VCaP (cell line): ENCODE results near the gene DPYSL4.
A peak's percentile ranks its signal among the peaks of the same experiment; 100 is the strongest.
"Not testable (repeated sequence)": the region's sequence is repeated elsewhere in the genome, so short reads cannot be mapped to it uniquely, and the experiment has no call there.

Experiments used
- H3K27ac ChIP-seq: fragments of 450-650 bp; 2 replicates; pipeline ENCODE4 v1.5.1; 2017
- TF ChIP-seq, protein P1 (sequence below): fragments of 450-650 bp; conservative IDR thresholded peaks from 2 replicates; pipeline ENCODE4 v1.5.1; 2017; ENCODE audit warnings: mild to moderate bottlenecking, moderate library complexity

Gene DPYSL4

DNA sequence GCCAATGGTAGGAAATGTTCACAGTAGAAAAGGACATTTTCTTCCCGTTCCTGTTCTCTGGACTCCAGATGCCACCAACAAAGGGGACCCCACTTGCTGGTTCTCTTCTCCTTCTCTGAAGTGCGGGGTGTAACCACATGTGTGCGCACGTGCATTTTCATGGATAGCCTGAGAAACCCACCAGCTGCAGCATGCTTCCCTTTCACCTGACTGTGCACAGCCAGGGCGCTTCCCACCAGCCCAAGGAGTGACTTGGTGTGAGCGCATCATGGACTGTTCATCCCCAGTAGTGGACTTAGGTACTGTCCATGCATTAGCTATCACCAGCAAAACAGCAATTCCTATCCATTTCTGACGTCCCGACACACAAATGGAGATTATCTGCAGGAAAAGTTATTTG lies 29.6 kb upstream of the DPYSL4 start:
- TF ChIP-seq, protein P1, sequence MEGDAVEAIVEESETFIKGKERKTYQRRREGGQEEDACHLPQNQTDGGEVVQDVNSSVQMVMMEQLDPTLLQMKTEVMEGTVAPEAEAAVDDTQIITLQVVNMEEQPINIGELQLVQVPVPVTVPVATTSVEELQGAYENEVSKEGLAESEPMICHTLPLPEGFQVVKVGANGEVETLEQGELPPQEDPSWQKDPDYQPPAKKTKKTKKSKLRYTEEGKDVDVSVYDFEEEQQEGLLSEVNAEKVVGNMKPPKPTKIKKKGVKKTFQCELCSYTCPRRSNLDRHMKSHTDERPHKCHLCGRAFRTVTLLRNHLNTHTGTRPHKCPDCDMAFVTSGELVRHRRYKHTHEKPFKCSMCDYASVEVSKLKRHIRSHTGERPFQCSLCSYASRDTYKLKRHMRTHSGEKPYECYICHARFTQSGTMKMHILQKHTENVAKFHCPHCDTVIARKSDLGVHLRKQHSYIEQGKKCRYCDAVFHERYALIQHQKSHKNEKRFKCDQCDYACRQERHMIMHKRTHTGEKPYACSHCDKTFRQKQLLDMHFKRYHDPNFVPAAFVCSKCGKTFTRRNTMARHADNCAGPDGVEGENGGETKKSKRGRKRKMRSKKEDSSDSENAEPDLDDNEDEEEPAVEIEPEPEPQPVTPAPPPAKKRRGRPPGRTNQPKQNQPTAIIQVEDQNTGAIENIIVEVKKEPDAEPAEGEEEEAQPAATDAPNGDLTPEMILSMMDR, result no peak
- no peak overlapping the region for H3K27ac ChIP-seq

DNA sequence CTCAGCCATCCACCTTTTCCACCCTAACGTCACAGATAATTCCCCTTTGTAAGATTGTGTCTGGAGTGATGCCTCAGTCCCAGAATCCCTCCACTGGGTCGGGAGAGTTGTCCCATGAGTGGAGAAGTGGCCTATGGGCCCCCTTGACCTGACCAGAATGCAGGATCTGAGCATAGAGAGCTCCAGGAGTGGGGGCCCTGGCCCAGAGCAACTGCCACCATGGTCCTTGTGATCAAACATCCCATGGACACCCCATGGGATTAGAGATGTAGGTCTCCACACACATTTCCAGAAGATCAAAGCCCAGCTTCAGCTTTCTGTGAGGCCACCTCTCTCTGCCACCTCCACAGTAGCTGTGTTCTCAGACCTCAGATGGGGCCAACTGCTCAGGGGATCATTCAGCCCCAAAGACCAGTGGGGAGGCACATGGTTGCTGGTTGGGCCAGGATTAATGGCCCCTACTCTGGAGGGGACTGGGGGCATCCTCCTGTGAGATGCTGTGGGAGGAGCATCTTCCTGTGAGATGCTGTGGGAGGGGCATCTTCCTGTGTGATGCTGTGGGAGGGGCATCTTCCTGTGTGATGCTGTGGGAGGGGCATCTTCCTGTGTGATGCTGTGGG lies 28.5 kb upstream of the DPYSL4 start:
- TF ChIP-seq, protein P1, result no peak

DNA sequence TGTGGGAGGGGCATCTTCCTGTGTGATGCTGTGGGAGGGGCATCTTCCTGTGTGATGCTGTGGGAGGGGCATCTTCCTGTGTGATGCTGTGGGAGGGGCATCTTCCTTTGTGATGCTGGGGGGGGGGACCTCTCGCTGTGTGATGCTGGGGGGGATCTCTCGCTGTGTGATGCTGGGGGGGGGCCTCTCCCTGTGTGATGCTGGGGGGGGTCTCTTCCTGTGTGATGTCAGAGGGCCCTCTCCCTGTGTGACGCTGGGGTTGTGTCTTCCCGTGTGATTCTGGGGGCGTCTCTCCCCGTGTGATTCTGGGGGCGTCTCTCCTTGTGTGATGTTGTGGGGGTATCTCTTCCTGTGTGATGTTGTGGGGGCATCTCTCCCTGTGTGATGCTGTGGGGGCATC lies 27.9 kb upstream of the DPYSL4 start:
- H3K27ac ChIP-seq, result no peak overlapping the region
- TF ChIP-seq, protein P1, result no peak

More for the DNA sequence above, 28.5 kb upstream of the DPYSL4 start:
- no peak overlapping the region for H3K27ac ChIP-seq

DNA sequence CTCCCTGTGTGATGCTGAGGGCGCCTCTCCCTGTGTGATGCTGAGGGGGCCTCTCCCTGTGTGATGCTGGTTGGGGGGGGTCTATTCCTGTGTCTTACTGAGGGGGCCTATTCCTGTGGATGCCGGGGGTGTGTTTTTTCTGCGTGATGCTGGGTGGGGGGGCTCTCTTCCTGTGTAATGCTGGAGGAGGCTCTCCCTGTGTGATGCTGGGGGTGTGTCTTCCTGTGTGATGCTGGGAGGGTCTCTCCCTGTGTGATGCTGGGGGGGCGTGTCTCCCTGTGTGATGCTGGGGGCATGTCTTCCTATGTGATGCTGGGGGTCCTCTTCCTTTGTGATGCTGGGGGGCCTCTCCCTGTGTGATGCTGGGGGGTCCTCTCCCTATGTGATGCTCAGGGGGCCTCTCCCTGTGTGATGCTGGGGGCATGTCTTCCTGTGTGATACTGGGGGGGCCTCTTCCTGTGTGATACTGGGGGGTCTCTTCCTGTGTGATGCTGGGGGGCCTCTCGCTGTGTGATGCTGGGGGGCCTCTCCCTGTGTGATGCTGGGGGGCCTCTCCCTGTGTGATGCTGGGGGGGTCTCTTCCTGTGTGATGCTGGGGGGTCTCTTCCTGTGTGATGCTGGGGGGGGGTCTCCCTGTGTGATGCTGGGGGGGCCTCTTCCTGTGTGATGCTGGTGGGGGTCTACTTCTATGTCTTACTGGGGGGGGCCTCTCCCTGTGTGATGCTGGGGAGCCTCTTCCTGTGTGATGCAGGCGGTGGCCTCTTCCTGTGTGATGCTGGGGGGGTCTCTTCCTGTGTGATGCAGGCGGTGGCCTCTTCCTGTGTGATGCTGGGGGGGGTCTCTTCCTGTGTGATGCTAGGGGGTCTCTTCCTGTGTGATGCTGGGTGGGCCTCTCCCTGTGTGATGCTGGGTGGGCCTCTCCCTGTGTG lies 27.2 kb upstream of the DPYSL4 start:
- H3K27ac ChIP-seq, result not testable (repeated sequence)

DNA sequence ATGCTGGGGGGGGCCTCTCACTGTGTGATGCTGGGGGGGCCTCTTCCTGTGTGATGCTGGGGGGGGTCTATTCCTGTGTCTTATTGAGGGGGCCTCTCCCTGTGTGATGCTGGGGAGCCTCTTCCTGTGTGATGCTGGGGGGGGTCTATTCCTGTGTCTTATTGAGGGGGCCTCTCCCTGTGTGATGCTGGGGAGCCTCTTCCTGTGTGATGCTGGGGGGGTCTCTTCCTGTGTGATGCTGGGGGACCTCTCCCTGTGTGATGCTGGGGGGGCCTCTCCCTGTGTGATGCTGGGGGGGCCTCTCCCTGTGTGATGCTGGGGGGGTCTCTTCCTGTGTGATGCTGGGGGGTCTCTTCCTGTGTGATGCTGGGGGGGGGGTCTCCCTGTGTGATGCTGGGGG lies 26.5 kb upstream of the DPYSL4 start:
- not testable (repeated sequence) for H3K27ac ChIP-seq

DNA sequence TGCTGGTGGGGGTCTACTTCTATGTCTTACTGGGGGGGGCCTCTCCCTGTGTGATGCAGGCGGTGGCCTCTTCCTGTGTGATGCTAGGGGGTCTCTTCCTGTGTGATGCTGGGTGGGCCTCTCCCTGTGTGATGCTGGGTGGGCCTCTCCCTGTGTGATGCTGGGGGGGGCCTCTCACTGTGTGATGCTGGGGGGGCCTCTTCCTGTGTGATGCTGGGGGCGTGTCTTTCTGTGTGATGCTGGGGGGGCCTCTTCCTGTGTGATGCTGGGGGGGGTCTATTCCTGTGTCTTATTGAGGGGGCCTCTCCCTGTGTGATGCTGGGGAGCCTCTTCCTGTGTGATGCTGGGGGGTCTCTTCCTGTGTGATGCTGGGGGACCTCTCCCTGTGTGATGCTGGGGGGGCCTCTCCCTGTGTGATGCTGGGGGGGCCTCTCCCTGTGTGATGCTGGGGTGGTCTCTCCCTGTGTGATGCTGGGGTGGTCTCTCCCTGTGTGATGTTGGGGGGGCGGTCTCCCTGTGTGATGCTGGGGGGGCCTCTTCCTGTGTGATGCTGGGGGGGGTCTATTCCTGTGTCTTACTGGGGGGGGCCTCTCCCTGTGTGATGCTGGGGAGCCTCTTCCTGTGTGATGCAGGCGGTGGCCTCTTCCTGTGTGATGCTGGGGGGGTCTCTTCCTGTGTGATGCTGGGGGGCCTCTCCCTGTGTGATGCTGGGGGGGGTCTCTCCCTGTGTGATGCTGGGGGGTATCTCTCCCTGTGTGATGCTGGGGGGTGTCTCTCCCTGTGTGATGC lies 25.7 kb upstream of the DPYSL4 start:
- H3K27ac ChIP-seq, result not testable (repeated sequence)

DNA sequence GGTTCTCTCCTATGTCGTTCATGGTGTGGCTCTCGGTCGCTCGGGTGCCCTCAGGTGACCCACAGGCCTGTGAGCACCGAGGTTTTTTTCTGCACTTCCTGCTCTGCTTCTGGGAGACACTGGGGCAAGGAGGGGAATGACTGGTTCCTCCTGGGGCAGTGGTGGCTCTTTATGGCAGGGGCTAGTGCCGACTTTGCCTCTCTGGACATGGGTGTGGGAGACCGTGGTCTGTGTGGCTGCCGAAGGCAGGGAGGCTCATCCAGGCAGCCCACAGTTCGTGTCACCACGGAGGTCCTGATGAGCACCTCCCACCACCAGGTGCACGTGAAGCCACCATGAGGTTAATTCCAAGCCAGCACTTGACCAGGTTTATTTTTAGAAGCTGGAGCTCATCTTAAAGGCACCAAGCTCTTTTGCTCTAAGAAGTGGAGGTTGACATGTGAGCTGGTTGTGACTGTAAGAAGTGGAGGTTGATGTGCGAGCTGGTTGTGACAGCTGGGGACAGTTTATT lies 24.7 kb upstream of the DPYSL4 start:
- TF ChIP-seq, protein P1, result no peak
- peak overlapping the region; percentile 62 for H3K27ac ChIP-seq

DNA sequence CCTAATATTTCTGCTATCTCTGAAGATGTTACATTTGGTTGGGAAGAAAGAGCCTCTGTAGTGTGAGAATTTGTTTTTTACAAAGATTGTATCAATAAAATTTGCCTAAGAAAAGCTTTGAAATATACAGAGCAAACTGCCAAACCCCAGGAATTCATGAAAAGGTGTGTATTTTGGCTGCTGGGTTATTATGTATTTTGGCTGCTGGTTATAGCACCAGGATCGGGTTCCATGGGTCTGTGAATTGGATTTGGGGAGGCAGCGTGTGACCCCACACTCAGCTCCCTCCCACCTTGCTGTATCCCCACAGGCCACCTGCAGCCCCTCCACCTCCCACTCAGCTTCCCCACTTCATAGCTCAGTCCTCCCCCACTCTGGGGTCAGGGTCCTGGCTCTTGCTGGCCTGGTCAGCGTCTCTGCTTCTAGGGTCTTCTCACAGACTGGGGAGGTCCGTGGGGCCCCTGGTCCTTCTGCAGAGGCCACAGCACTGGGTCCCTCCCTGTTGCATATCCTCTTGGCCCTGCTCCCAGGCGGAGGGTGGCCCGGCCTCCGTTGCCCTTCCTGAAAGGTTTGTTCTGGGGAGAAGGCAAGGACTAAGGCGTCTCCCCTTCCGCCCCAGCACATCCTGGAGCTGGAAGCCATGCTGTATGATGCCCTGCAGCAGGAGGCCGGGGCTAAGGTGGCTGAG lies 24.0 kb upstream of the DPYSL4 start:
- TF ChIP-seq, protein P1, result no peak
- H3K27ac ChIP-seq, result peak overlapping the region; percentile 62
